OCI-LY7 (cell line): ENCODE results near the gene CNPPD1.

Experiments
- CTCF ChIP-seq: fragments of 200-600 bp; sonication (generic); conservative IDR thresholded peaks from 2 replicates; pipeline ENCODE4 v1.5.1; 2014; ENCODE audit warnings: mild to moderate bottlenecking, antibody characterized with exemption, low read length, moderate library complexity, mixed read lengths
- EZH2phosphoT487 ChIP-seq: fragments of 200-600 bp; sonication (generic); IDR thresholded peaks from 2 replicates; pipeline ENCODE4 v1.6.1; 2018; ENCODE audit warnings: low read depth, borderline replicate concordance, mild to moderate bottlenecking, mixed run types, antibody characterized with exemption, low read length, moderate library complexity, mixed read lengths

DNA sequence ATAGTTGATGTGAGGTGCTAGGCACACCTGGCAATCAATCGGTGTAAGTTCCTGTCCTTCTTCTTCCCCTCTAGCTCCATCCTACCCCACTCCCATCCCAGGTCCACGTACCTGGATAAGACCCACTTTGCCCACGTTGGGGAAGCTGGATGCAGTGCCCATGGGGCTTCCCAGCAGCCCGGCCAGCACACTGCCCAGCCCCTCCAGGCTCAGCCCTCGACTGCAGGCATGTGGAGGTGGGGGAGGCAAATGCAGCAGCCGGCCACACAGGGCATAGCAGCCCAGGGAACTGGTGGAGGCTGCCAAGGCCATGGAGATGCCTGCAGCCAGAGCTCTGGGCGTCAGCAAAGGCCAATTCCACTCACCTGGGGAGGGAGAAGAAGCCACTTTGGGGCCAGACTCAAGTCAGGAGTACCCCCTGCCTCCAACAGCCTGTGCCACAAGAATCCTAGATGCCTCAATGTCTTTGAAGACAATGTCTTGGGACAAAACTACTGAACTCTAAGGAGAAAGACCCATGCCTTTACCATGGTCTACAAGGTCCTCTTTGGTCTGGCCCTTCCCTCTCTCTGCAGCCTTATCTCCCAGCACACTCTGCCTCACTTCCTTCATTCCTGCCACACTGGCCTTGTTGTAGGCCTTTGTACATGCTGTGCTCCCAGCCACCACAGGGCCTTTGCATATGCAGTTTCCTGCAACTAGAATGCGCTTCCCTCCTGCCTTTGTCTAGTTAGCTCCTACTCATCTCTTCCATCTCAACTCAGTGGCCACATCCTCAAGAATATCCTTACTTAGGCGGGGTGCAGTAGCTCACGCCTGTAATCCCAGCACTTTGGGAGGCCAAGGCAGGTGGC is 11.4 kb downstream of the CNPPD1 start:
- TF ChIP-seq CTCF (no peak), EZH2phosphoT487 (no peak)
